ENCODE data around the gene MCOLN2.
"Not testable (repeated sequence)": the region's sequence is repeated elsewhere in the genome, so short reads cannot be mapped to it uniquely, and the experiment has no call there.

MCOLN2 gene

DNA sequence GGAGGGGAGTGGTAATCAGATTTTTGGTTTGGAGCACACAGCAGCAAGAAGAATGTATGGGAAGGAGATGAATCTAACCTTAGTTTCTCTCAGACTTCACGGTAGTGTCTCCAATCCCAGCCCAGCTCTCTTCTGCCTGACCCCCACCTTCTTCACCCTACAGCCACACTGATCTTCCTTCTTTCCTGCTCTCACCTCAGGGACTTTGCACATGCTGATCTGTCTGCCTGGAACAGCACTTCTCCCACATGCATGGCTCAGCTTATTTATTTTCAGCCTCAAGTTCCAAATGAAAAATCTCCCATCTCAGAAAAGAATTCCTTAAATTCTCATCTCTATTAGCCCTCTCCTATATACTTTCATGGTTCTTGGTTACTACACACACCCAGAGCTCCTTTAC, 55.1 kb downstream of the MCOLN2 start:
- no peak for DNase-seq (ENCODE audit: low read depth in 2 of 2)

DNA sequence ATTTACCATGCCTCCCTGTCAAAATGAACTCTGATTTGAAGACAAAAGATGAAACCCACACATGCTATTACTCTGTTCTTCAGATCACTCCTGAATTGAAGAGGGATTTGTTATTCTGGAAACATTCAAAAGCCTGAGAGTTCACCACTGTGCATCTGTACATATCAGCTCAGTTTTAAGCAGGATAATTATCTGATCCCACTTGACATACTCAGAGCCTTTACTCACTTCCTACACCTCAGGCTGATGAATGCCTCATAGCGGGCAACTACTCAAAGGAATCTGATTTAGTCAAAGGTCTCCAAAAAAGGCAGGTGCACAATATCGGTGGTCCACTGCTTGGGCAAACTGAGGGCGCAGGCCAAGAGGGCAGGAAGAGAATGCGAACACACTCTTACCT, 56.4 kb downstream of the MCOLN2 start:
- no peak for DNase-seq (ENCODE audit: low read depth in 2 of 2)

DNA sequence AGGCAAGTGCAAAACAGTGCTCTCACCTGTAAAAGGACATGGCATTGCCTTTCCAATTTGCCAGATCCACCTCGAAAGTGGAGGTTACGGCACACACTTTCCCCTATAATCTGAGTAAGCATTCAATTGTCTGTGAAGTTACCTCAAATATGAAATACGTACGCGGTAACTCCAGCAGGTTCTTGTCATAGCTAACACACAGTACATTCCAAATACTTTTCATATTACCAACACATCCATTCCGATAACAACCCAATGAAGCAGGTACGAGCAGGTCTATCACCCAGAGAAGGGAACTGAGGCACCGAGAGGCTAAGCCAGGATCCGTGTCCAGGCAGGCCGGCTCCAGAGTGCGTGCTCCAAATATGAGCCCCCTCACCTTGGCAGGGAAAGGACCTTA, 57.2 kb downstream of the MCOLN2 start:
- DNase-seq (ENCODE audit: low read depth in 2 of 2) = no peak

DNA sequence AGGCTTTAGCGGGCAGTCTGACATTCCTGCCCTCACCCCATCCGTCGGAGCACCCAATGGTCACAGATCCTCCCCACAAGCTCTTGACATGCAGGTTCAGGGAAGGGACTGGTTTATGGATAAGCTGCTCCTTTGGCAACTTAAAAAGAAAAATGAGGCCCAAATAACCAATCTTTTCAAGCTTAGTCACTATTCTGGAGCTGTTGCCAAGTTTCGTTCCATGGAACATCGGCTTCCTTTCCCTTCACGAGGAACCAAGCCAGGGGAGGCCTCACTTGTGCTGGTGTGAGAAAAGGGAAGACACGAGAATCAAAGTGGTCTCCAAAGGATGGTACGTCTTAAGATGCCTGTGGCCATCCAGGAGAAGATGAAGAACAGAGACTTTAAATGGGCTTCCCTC, 57.8 kb downstream of the MCOLN2 start:
- DNase-seq (ENCODE audit: low read depth in 2 of 2) = no peak

DNA sequence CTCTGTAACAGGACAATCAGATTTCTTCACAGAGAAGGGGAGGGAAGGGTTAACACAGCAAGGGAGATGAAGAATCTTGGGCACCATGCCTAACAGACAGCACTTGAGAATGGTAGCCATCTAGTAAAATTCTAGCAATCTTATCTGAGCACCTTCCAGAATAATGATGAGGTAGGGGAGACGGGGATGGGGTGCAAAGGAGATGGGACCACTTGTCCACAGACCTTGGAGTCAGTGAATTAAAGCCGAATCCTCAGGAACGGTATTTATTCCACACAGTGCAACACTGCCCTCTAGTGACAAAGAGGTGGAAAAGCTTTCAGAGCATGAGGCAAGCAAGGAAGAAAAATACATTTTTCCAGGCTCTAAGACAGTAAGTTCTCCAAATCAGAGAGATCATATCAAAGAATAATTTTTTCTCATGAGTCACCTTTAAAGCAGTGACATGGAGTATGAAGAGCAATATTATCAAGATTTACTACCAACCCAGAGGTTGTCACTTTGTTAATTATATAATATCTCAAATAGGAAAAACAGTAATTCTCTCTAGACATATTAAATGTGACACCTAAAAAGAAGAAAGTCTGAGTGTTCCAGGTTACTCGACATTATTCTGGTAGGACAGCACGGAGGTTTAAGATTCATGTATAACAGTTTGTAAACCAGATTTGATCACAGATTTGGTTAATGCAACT, 60.6 kb downstream of the MCOLN2 start:
- DNase-seq (ENCODE audit: low read depth in 2 of 2) = no peak

DNA sequence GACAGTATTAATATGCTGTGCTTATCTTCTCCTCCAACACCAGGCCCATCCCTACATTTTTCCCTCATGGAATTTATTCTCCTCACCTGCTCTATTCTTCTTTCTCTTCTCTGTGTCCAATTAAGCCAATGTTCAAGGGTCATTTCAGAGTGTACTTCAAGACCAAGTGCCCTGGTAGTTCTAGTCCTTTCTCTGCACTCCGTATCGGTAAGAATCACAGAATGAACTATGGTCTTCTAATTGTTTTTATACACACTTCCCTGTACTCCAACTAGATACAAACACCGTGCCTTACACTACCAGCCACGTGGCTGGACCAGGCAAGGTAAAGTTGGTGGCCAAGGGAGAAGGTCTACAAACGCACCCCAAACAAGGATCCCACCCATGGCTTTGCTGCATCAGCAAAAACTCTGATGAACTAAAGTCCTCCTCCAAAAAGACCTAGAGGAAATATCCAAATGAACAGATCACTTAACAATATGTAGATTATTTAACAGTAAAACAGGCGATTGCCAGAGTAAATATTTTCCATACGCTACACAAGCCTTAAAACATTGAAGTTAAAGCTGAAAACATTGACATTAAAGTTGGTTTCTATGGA, 63.8 kb downstream of the MCOLN2 start:
- no peak for DNase-seq (ENCODE audit: low read depth in 2 of 2)

DNA sequence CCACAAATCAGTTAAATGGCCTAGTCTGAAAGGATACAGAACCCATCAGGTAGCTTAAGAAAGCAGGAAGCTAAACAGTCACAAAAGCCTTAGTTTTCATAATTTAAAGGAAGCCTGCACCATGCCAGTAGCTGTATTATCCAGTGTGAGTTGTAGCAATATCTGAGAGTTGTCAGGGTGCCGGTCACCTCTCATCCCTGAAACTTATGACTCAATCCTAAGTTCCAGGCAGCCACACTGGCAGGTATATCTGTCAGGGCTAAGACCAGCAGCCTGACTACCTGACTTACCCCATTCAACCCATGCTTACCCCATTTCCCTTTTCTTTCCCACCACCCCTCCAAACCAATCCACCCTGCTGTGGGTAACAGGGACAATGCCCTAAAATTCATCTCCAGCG, 66.1 kb downstream of the MCOLN2 start:
- no peak for DNase-seq (ENCODE audit: low read depth in 2 of 2)

DNA sequence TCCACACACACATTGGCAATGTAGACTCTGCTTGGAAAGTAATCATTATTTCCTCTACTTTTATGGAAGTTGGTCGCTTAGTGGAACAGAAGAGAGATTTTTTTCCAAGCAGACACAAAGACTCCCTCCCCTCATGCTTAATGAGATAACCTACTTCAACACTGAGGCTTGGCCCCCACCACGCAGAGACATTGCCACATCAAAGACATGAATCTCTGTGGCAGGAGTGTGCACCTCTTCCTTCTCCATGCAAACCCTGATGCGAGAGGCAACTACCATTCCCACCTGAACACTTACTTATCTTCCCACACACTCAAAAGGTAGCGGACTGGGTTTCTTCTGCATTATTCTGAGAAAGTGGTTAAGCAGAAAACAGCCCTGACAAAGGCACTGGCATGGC, 66.6 kb downstream of the MCOLN2 start:
- DNase-seq (ENCODE audit: low read depth in 2 of 2) = no peak

DNA sequence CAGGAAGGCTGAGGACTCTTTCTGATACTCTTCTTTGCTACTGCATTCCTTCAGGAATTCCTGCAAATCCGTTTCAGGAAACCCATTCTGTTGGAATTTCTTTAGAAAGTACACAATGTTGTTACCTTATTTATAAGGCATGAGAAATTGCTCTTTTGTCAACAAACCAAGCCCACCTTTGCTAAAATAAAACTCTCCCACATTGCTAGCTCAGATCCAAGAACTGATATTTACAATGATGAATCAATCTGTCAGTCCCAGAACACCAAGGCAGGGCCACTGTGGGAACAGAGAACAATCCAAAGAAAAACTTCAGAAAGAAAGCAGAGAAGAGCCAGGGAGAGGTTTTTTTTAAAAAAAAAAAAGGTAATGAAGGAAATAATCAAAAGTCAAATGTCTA, 67.3 kb downstream of the MCOLN2 start:
- no peak for DNase-seq (ENCODE audit: low read depth in 2 of 2)

DNA sequence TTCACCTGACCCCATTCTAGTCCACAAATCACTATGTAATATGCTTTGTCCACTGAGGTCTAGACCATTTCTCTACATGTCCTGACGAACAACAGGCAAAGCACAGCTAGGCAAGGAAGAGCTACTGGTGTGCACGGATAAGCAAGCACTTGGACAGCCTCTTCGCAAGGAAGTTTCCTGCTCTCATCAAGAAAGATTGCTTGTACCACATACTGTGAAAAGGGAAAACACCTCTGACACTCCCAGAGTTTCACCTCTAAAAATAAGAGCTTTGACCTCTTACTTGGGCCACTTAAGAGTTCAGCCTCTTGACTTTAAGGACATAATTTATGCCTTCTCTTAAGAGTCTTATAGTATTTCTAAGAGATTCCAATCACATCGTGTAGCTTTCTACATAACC, 67.9 kb downstream of the MCOLN2 start:
- no peak for DNase-seq (ENCODE audit: low read depth in 2 of 2)

DNA sequence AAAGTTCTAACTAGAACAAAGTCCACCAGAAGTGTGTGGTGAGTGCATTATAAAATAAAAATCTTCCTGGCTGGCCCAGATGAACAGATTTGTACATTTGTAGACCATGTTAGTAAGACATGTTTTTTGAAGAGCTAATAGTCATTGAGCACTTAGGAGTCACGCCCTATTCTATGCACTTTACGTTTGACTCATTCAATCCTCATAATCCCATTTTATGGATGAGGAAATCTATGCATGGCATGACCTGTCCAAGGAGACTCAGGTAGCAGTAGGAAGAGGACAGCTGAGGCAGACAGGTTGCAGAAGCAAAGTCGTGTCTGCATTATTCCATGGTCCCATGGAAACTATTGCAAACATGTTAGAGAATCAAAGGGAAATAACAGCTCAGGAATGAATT, 73.6 kb downstream of the MCOLN2 start:
- DNase-seq (ENCODE audit: low read depth in 2 of 2) = no peak

DNA sequence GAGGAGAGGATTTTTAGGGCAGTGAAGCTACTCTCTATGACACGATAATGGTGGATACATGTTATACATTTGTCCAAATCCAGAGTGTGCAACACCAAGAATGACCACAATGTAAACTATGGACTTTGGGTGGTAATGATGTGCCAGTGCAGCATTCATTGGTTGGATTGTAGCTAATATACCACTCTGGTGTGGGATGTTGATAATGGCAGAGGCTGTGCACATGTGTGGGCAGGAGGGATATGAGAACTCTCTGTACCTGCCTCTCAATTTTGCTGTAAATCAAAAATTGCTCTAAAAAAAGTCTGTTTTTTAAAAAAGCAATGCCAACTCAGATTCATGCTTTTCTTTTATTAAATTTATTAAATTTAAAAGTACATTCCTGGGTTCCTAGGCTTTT, 76.8 kb downstream of the MCOLN2 start:
- DNase-seq (ENCODE audit: low read depth in 2 of 2) = no peak

DNA sequence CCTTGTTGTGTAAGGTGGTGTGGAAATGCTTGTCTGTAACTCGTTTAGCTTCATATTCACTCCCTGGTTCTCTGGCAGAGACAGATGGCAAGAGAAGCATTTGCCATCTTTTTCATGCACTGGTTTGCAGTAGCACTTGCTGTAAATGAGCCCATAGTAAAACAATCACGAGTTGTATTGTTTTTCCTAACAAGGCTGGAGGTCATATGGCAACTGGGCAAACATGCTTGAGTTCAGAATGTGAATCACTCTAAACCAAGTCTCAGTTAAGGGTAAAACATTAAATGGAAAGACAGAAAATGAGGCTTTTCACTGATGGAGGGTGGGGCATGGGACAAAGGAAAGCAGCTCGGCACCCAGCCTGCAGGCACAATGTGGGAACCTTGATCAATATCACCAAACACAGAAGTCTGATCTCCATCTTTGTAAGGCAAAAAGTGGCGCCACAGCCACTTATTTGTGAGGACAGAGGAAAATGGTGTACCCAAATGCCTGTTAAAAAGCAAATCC, 77.4 kb downstream of the MCOLN2 start:
- no peak for DNase-seq (ENCODE audit: low read depth in 2 of 2)

DNA sequence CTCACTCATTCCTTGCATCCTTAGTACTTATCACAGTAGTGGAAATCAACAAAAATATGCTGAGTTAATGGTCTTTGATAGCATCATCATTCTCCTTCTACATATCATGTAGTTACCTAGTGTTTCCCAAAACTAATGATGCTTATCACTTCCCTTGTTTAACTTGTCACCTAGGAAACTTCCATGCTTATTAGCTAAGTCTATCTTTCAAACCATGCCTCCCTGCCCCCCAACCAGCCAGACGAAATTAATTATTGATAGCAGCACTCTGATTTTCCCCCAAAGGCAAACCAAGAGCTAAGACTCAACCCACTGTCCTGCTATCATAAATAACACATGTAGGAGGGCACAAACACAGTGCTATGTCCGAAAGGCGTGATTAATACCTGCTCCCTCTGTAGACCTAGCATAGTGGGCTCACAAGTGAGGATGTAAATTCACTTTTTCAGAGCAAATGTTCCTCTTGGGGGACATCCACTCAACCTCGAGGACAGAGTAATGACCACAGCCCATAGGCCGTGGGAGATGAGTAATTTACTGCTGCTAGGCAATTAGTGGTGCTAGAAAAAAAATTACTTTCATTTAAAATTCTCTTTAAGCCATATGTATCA, 78.1 kb downstream of the MCOLN2 start:
- DNase-seq (ENCODE audit: low read depth in 2 of 2) = no peak

DNA sequence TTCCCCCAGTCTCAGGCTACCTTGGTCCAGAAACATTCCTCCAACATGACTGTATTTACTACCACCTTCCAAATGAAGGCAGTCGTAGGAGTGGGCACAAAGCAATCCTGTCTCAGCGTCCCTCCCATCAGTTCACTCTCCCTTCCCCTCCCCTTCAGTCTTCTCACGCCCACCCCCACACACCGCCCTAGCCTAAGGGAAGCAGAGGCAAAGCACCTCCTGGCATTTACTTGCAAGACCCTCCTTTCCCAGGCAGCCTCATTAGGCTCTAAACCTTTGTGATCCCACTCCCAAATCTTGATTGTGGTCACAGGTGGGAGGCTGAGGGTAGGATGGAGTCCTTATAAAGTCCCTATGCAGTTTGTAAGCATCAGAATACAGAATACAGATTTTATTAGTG, 80.0 kb downstream of the MCOLN2 start:
- no peak for DNase-seq (ENCODE audit: low read depth in 2 of 2)

DNA sequence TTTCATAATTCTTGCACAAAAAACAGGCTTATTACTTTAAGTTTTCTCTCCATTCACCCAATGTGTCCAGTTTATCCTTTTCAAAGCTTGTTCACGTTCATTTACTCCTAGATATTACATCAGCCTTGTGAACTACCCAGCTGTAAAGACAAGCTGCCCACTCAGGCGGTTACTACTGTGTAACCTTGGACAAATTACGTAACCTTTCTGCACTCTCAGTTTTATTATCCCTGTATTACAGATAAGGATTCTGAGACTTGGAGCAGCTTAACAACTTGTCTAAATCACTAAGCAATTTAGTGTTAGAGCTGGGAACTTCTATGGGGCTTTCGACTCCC, 83.4 kb downstream of the MCOLN2 start:
- no peak for DNase-seq (ENCODE audit: low read depth in 2 of 2)

DNA sequence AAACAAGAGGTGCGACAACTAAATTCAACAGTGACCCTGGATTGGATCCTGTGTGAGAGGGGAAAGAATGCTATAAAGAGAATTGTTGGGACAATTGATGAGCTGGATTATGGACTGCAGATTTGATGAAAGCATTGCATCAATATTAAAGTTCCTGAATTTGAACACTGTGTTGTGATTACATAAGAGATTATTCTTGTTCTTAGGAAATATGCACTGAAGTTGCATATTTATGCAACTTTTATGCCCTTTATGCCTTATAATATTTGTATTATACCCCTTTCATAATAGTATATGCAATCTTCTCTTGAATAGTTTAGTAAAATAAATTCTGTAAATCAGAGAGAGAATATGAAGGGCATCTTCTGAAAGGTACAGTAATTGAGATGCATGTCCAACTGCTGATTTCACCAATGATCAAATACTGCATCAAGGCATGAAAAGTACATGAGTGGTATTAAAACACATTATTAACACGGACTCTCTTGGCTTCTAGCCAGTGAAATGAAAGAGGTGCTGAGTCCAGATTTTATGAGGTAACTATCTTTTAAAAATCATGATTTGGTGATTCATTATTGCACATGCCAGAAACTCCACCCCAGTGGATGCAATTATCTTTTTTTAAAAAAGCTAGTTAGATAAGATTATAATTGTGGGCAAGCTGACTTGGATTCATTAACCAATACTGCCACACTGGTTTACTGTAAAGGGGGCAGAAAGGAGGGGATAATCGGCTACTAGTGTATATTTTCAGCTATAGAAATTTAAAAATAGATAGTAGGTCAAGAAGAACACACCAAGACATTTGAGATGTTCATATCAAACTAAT, 84.0 kb downstream of the MCOLN2 start:
- DNase-seq (ENCODE audit: low read depth in 2 of 2) = no peak

DNA sequence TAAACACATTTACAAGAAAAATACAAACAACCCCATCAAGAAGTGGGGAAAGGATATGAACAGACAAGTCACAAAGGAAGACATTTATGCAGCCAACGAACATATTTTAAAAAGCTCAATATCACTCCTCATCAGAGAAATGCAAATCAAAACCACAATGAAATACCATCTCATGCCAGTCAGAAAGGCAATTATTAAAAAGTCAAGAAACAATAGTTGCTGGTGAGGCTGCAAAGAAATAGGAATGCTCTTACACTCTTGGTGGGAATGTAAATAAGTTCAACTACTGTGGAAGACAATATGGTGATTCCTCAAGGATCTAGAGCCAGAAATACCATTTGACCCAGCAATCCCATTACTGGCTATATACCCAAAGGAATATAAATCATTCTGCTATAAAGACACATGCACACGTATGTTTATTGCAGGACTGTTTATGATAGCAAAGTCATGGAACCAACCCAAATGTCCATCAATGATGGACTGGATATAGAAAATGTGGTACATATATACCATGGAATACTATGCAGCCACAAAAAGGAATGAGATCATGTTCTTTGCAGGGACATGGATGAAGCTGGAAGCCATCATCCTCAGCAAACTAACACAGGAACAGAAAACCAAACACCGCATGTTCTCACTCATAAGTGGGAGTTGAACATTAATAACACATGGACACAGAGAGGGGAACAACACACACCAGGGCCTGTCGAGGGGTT, 88.0 kb downstream of the MCOLN2 start:
- not testable (repeated sequence) for DNase-seq (ENCODE audit: low read depth in 2 of 2)

DNA sequence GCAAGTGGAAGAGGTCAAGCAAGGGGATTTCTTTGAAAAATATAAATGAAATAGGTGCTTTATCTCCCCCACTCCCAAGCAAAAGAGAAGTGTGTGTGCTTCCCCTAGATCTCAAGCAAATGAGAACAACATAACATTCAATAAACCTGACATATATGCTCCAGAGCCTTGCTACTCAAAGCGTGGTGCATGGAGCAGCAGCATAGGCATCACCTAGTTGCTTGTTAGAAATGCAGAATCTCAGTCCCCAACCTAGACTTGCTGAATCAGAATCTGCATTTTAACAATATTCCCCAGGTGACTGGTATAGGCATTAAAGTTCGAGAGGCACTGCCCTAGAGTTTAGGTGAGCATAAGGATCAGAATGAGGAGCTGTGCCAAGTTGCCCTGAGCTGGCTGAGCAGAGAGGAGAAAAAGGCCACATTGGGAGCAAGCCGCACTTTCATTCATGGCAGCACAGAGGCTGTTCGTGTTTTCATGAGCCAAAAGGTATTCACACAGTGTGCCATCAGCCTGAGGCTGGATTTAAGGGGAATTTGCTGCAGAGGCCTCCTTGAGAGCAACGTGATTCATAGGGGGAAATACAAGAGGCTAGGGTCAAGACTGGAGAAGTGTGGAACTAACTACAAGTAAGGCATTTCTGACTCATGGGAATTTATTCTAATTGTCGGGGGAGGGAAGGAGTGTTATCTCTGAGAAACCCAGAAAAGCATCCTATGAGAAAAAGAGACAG, 89.7 kb downstream of the MCOLN2 start:
- DNase-seq (ENCODE audit: low read depth in 2 of 2) = peak in 1 of 2 experiments; percentile 9

DNA sequence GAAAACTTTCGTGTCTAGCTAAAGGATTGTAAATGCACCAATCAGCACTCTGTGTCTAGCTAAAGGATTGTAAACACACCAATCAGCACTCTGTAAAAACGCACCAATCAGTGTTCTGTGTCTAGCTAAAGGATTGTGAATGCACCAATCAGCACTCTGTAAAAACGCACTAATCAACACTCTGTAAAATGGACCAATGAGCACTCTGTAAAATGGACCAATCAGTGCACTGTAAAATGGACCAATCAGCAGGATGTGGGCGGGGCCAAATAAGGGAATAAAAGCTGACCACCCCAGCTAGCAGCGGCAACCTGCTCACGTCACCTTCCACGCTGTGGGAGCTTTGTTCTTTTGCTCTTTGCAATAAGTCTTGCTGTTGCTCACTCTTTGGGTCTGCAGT, 94.2 kb downstream of the MCOLN2 start:
- not testable (repeated sequence) for DNase-seq (ENCODE audit: low read depth in 2 of 2)

DNA sequence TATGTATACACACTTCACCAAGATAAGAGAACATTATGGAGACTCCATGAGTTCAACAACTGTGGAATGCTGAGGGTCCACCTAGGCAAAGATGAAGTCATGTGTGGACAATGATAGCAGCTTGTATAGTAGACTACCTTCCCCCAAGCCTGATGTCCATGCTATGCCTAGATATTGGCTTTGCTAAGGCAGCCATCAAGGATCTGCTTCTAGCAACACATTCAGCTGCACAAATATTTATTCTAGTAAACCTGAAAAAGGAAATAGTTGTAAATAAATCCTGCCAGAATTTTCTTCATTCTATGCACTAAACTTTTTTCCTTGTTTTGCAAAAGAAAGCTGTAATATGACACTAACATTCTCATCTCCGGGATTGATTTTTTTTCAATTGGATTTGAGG, 96.9 kb downstream of the MCOLN2 start:
- DNase-seq (ENCODE audit: low read depth in 2 of 2) = no peak

All from fibroblast of skin of left biceps (primary cell).